Measurements from ENCODE around the gene RHAG.

DNA sequence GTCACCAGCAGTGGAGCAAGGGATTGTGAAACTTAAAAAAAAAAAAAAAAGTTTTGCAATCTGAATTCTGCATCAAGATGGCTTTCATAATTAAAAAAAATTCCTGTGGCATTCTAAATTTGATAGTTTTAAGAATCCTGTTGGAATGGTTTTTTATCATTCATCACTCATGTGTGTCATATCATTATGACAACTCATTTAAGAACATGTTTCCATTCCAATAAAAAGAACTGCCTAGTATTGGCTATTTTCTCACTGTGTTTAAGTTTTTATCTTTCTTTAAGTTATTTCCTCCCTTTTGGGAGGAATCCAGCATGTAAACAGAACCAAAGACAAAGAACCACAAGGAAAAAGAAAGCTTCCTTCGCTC lies 26.2 kb upstream of the RHAG start:
- TF ChIP-seq, protein P1, sequence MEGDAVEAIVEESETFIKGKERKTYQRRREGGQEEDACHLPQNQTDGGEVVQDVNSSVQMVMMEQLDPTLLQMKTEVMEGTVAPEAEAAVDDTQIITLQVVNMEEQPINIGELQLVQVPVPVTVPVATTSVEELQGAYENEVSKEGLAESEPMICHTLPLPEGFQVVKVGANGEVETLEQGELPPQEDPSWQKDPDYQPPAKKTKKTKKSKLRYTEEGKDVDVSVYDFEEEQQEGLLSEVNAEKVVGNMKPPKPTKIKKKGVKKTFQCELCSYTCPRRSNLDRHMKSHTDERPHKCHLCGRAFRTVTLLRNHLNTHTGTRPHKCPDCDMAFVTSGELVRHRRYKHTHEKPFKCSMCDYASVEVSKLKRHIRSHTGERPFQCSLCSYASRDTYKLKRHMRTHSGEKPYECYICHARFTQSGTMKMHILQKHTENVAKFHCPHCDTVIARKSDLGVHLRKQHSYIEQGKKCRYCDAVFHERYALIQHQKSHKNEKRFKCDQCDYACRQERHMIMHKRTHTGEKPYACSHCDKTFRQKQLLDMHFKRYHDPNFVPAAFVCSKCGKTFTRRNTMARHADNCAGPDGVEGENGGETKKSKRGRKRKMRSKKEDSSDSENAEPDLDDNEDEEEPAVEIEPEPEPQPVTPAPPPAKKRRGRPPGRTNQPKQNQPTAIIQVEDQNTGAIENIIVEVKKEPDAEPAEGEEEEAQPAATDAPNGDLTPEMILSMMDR (IDR thresholded peaks at IDR 0.05; ENCODE audit: insufficient read depth, low read depth, low read length): no peak
- no peak for TF ChIP-seq EZH2 (IDR thresholded peaks at IDR 0.05; ENCODE audit: insufficient read depth, low read length)
